Heart left ventricle (tissue), 13 donors: ENCODE measurements around the gene MSS51.

Source experiments
- POLR2A ChIP-seq, 2 donors: fragments of 450-650 bp; IDR thresholded peaks; one replicate each; pipeline ENCODE4 v1.6.1; 2017; ENCODE audit warnings: antibody characterized with exemption in 2 of 2, mild to moderate bottlenecking in 2 of 2, moderate library complexity in 2 of 2
- TF ChIP-seq, protein P1 (sequence below), 12 donors: fragments of 200-600 bp; sonication (generic) in 4 of 12; IDR thresholded peaks; one replicate each; pipeline versions ENCODE4 v1.5.0 to v1.8.0; 2018 to 2022; ENCODE audit warnings: antibody characterized with exemption in 12 of 12, mild to moderate bottlenecking in 5 of 12
- donor health status: ischemic (EF 13 %, LVEDD 7.1; RV severe dilation, severe dysfunction).
- donor health status: DM: no; HTN: yes; CAD: no.
- donor health status: DM: no; HTN: no; CAD: no.
- donor health status: ischemic (EF 25% LVEDD 6.9; RV normal size, moderate dysfunction).
- donor health status: ischemic (EF 25% LVEDD 5.7; RV mildly dilated, moderate dysfunction).
- donor health status: ischemic (EF 35%, LVEDD 5.7; RV mildly dilated, moderate dysfunction).
- donor health status: nonischemic (EF 11% LVEDD 7.7; RV severe dilation, severe dysfunction).
- donor health status: DM: yes; HTN: yes; CAD: no.
- donor health status: PGD.
- donor health status: ischemic (EF 29% LVEDD 5.4; RV normal size, mild dysfunction).
- donor health status: nonischemic (EF 23%, LVEDD 6.1; RV moderate dilation, normal function).

DNA sequence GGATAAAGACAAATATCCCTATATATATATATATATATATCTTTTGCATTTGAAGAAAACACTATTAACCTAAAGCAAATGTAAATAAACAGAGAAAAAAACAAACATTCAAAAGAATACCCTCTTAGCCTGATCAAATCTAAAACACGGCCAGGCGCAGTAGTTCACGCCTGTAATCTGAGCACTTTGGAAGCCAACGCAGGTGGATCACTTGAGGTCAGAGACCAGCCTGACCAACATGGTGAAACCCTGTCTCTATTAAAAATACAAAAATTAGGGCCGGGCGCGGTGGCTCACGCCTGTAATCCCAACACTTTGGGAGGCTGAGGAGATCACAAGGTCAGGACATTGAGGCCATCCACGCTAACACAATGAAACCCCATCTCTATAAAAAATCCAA, 28.7 kb downstream of the MSS51 start:
- TF ChIP-seq, protein P1, sequence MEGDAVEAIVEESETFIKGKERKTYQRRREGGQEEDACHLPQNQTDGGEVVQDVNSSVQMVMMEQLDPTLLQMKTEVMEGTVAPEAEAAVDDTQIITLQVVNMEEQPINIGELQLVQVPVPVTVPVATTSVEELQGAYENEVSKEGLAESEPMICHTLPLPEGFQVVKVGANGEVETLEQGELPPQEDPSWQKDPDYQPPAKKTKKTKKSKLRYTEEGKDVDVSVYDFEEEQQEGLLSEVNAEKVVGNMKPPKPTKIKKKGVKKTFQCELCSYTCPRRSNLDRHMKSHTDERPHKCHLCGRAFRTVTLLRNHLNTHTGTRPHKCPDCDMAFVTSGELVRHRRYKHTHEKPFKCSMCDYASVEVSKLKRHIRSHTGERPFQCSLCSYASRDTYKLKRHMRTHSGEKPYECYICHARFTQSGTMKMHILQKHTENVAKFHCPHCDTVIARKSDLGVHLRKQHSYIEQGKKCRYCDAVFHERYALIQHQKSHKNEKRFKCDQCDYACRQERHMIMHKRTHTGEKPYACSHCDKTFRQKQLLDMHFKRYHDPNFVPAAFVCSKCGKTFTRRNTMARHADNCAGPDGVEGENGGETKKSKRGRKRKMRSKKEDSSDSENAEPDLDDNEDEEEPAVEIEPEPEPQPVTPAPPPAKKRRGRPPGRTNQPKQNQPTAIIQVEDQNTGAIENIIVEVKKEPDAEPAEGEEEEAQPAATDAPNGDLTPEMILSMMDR (IDR thresholded peaks at IDR 0.05), result no peak
- no peak for TF ChIP-seq POLR2A (IDR thresholded peaks at IDR 0.05)
